GM23338 (cell line): ENCODE measurements around the gene ADH5. TPM values are rescaled to one million over a fixed set of nuclear protein-coding genes. Genes with fewer than 3 reads are reported as not detected.

ENCODE experiments used
- ATAC-seq: fragments of 200-7000 bp; cut with Tn5 transposase; 3 replicates; pipeline ENCODE4 v1.9.1; 2020
- DNase-seq: peaks from one replicate; pipeline ENCODE4 v3.0.0-alpha.2; 2015; ENCODE audit warnings: low spot score
- H2AFZ ChIP-seq: fragments of 200-600 bp; sonication (generic); 2 replicates; pipeline ENCODE4 v1.8.0; 2016; ENCODE audit warnings: antibody characterized with exemption, mild to moderate bottlenecking, moderate library complexity
- H3F3A ChIP-seq: fragments of 200-600 bp; sonication (generic); replicated peaks from 2 replicates; pipeline ENCODE4 v1.8.0; 2017; ENCODE audit warnings: antibody characterized with exemption, mixed run types, low read depth
- H3K27ac ChIP-seq: fragments of 200-600 bp; sonication (generic); 2 replicates; pipeline ENCODE4 v1.6.1; 2016; ENCODE audit warnings: low read depth
- H3K27me3 ChIP-seq: fragments of 200-600 bp; sonication (generic); 2 replicates; pipeline ENCODE4 v1.8.0; 2016; ENCODE audit warnings: mild to moderate bottlenecking, mixed run types, moderate library complexity; ENCODE audit not compliant: insufficient read depth
- H3K36me3 ChIP-seq: fragments of 200-600 bp; sonication (generic); 2 replicates; pipeline ENCODE4 v1.8.0; 2016; ENCODE audit warnings: mild to moderate bottlenecking; ENCODE audit not compliant: insufficient read depth
- H3K4me1 ChIP-seq: fragments of 200-600 bp; sonication (generic); 2 replicates; pipeline ENCODE4 v1.8.0; 2016; ENCODE audit warnings: mild to moderate bottlenecking, moderate library complexity; ENCODE audit not compliant: insufficient read depth
- H3K4me2 ChIP-seq: fragments of 200-600 bp; sonication (generic); 2 replicates; pipeline ENCODE4 v1.7.1; 2017; ENCODE audit warnings: mixed run types
- H3K4me3 ChIP-seq: fragments of 200-600 bp; sonication (generic); 2 replicates; pipeline ENCODE4 v1.6.1; 2016; ENCODE audit warnings: mixed run types
- H3K79me2 ChIP-seq: fragments of 200-600 bp; sonication (generic); replicated peaks from 2 replicates; pipeline ENCODE4 v1.8.0; 2017; ENCODE audit warnings: mild to moderate bottlenecking; ENCODE audit not compliant: insufficient read depth
- H3K9me2 ChIP-seq: fragments of 200-600 bp; sonication (generic); 2 replicates; pipeline ENCODE4 v1.8.0; 2017; ENCODE audit not compliant: insufficient read depth
- H4K20me1 ChIP-seq: fragments of 200-600 bp; sonication (generic); replicated peaks from 2 replicates; pipeline ENCODE4 v1.8.0; 2017; ENCODE audit warnings: mild to moderate bottlenecking; ENCODE audit not compliant: insufficient read depth
- H3K27ac Mint-ChIP-seq: 2 replicates; pipeline ENCODE4 v1.8.0; 2020; ENCODE audit warnings: inconsistent platforms, mild to moderate bottlenecking, moderate library complexity, mixed read lengths
- H3K27me3 Mint-ChIP-seq: 3 replicates; pipeline ENCODE4 v1.8.0; 2022; ENCODE audit warnings: low read depth, mild to moderate bottlenecking, moderate library complexity, mixed read lengths, inconsistent platforms; ENCODE audit not compliant: insufficient read depth, poor library complexity
- H3K36me3 Mint-ChIP-seq: 3 replicates; pipeline ENCODE4 v1.8.0; 2021; ENCODE audit warnings: low read depth, mild to moderate bottlenecking, inconsistent platforms, moderate library complexity, mixed read lengths
- H3K4me1 Mint-ChIP-seq: 3 replicates; pipeline ENCODE4 v1.8.0; 2020; ENCODE audit warnings: mild to moderate bottlenecking, inconsistent platforms, mixed read lengths
- H3K4me3 Mint-ChIP-seq: 3 replicates; pipeline ENCODE4 v1.8.0; 2021; ENCODE audit warnings: moderate library complexity, mild to moderate bottlenecking, inconsistent platforms, mixed read lengths
- H3K9me3 Mint-ChIP-seq: 3 replicates; pipeline ENCODE4 v1.8.0; 2020; ENCODE audit warnings: moderate library complexity, mild to moderate bottlenecking, inconsistent platforms, mixed read lengths
- CREB1 ChIP-seq: fragments of 250-450 bp; sonication (Bioruptor Pico); IDR thresholded peaks from 2 replicates; pipeline ENCODE4 v1.5.0; 2020; ENCODE audit warnings: low read depth, mild to moderate bottlenecking, moderate library complexity
- EZH2 ChIP-seq: fragments of 200-600 bp; sonication (generic); IDR thresholded peaks from one replicate; pipeline ENCODE4 v1.8.0; 2017; ENCODE audit warnings: antibody characterized with exemption, mild to moderate bottlenecking, low read depth; ENCODE audit not compliant: unreplicated experiment
- EZH2phosphoT487 ChIP-seq: fragments of 200-600 bp; sonication (generic); IDR thresholded peaks from one replicate; pipeline ENCODE4 v1.8.1; 2018; ENCODE audit warnings: antibody characterized with exemption; ENCODE audit not compliant: unreplicated experiment
- JUNB ChIP-seq: IDR thresholded peaks from one replicate; pipeline ENCODE4 v1.6.1; 2016; ENCODE audit warnings: antibody characterized with exemption; ENCODE audit not compliant: unreplicated experiment
- NANOG ChIP-seq: IDR thresholded peaks from 2 replicates; pipeline ENCODE4 v1.6.1; 2016; ENCODE audit warnings: antibody characterized with exemption, borderline replicate concordance
- POLR2AphosphoS5 ChIP-seq: IDR thresholded peaks from 2 replicates; pipeline ENCODE4 v1.6.1; 2016; ENCODE audit warnings: antibody characterized with exemption, low read depth
- STAT1 ChIP-seq: IDR thresholded peaks from one replicate; pipeline ENCODE4 v1.6.1; 2016; ENCODE audit warnings: antibody characterized with exemption; ENCODE audit not compliant: unreplicated experiment
- ZNF114 ChIP-seq: fragments of 250-450 bp; sonication (Bioruptor Pico); IDR thresholded peaks from 2 replicates; pipeline ENCODE4 v1.5.0; 2020; ENCODE audit warnings: mild to moderate bottlenecking, moderate library complexity
- ZNF331 ChIP-seq: fragments of 250-450 bp; sonication (Bioruptor Pico); IDR thresholded peaks from 2 replicates; pipeline ENCODE4 v1.5.0; 2020; ENCODE audit warnings: low read depth, mild to moderate bottlenecking, moderate library complexity
- ZNF462 ChIP-seq: fragments of 250-450 bp; sonication (Bioruptor Pico); IDR thresholded peaks from 2 replicates; pipeline ENCODE4 v1.5.0; 2020; ENCODE audit warnings: mild to moderate bottlenecking, moderate library complexity
- polyA plus RNA-seq: library from polyadenylated mRNA; unstranded; fragments of >200 nt; fragmentation: Nextera tagmentation; extraction: Ambion mirVana; gene quantifications from 2 replicates; pipeline ENCODE4 v1.2.1, GENCODE V29; 2016
- total RNA-seq: library from RNA; depleted of rRNA; stranded (reverse); fragments of >200 nt; shearing (Covaris generic); gene quantifications from 2 replicates; pipeline ENCODE4 v1.2.3, GENCODE V29; 2014
- TF ChIP-seq, protein P1 (sequence below): IDR thresholded peaks from 2 replicates; pipeline ENCODE4 v1.6.1; 2016; ENCODE audit warnings: antibody characterized with exemption
- TF ChIP-seq, protein P2 (sequence below), 2 experiments: fragments of 200-600 bp in 1 of 2; sonication (generic) in 1 of 2; conservative IDR thresholded peaks; 2 replicates each; pipeline versions ENCODE4 v1.5.1 to v1.6.1; 2016 to 2017; ENCODE audit warnings: antibody characterized with exemption in 2 of 2, low read depth in 2 of 2, mild to moderate bottlenecking in 2 of 2, moderate library complexity in 1 of 2
- TF ChIP-seq, protein P3 (sequence below): IDR thresholded peaks from one replicate; pipeline ENCODE4 v1.6.1; 2018; ENCODE audit warnings: antibody characterized with exemption; ENCODE audit not compliant: unreplicated experiment

The ADH5 gene
- total and polyA plus RNA-seq, 2 experiments from 2014 or later: 224 to 250 TPM

GRCh38 chr4:99100876-99101275 is 12.3 kb upstream of the ADH5 start:
- ATAC-seq (no peak), DNase-seq (no peak)
- no peaks in the 10 kb centered on the region for H3K9me2 ChIP-seq
- H3K27ac ChIP-seq: no peak overlapping the region
- Mint-ChIP-seq H3K4me3 (no peak overlapping the region), H3K36me3 (peaks cover 22% of the 10 kb centered on the region), H3K27me3 (no peaks in the 10 kb centered on the region), H3K9me3 (peaks cover 25% of the 10 kb centered on the region), H3K27ac (no peak overlapping the region), H3K4me1 (no peaks in the 10 kb centered on the region)
- H3K4me2 ChIP-seq: no peak overlapping the region
- TF ChIP-seq POLR2AphosphoS5 (no peak), ZNF114 (CRISPR knock-in tag) (no peak), ZNF462 (CRISPR knock-in tag) (no peak), ZNF331 (CRISPR knock-in tag) (no peak), CREB1 (CRISPR knock-in tag) (no peak), STAT1 (no peak), JUNB (no peak), NANOG (no peak), EZH2 (no peak), EZH2phosphoT487 (no peak)
- TF ChIP-seq, protein P1, sequence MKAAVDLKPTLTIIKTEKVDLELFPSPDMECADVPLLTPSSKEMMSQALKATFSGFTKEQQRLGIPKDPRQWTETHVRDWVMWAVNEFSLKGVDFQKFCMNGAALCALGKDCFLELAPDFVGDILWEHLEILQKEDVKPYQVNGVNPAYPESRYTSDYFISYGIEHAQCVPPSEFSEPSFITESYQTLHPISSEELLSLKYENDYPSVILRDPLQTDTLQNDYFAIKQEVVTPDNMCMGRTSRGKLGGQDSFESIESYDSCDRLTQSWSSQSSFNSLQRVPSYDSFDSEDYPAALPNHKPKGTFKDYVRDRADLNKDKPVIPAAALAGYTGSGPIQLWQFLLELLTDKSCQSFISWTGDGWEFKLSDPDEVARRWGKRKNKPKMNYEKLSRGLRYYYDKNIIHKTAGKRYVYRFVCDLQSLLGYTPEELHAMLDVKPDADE: no peak
- TF ChIP-seq, protein P2, sequence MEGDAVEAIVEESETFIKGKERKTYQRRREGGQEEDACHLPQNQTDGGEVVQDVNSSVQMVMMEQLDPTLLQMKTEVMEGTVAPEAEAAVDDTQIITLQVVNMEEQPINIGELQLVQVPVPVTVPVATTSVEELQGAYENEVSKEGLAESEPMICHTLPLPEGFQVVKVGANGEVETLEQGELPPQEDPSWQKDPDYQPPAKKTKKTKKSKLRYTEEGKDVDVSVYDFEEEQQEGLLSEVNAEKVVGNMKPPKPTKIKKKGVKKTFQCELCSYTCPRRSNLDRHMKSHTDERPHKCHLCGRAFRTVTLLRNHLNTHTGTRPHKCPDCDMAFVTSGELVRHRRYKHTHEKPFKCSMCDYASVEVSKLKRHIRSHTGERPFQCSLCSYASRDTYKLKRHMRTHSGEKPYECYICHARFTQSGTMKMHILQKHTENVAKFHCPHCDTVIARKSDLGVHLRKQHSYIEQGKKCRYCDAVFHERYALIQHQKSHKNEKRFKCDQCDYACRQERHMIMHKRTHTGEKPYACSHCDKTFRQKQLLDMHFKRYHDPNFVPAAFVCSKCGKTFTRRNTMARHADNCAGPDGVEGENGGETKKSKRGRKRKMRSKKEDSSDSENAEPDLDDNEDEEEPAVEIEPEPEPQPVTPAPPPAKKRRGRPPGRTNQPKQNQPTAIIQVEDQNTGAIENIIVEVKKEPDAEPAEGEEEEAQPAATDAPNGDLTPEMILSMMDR (conservative IDR thresholded peaks at IDR 0.05; ENCODE audit: low read depth in 2 of 2): no peak
- TF ChIP-seq, protein P3, sequence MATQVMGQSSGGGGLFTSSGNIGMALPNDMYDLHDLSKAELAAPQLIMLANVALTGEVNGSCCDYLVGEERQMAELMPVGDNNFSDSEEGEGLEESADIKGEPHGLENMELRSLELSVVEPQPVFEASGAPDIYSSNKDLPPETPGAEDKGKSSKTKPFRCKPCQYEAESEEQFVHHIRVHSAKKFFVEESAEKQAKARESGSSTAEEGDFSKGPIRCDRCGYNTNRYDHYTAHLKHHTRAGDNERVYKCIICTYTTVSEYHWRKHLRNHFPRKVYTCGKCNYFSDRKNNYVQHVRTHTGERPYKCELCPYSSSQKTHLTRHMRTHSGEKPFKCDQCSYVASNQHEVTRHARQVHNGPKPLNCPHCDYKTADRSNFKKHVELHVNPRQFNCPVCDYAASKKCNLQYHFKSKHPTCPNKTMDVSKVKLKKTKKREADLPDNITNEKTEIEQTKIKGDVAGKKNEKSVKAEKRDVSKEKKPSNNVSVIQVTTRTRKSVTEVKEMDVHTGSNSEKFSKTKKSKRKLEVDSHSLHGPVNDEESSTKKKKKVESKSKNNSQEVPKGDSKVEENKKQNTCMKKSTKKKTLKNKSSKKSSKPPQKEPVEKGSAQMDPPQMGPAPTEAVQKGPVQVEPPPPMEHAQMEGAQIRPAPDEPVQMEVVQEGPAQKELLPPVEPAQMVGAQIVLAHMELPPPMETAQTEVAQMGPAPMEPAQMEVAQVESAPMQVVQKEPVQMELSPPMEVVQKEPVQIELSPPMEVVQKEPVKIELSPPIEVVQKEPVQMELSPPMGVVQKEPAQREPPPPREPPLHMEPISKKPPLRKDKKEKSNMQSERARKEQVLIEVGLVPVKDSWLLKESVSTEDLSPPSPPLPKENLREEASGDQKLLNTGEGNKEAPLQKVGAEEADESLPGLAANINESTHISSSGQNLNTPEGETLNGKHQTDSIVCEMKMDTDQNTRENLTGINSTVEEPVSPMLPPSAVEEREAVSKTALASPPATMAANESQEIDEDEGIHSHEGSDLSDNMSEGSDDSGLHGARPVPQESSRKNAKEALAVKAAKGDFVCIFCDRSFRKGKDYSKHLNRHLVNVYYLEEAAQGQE: no peak
- H3F3A ChIP-seq: no peaks in the 10 kb centered on the region
- H3K4me3 ChIP-seq: no peak overlapping the region
- H2AFZ ChIP-seq: no peak overlapping the region
- no peaks in the 10 kb centered on the region for H3K27me3 ChIP-seq
- no peaks in the 10 kb centered on the region for H4K20me1 ChIP-seq
- peaks cover 5% of the 10 kb centered on the region for H3K36me3 ChIP-seq
- no peaks in the 10 kb centered on the region for H3K4me1 ChIP-seq
- no peaks in the 10 kb centered on the region for H3K79me2 ChIP-seq
